Gastrocnemius medialis (tissue), 4 donors: Measurements from ENCODE around the gene FBXO28.

Source experiments
- CTCF ChIP-seq, 5 experiments: fragments of 450-650 bp in 3 of 5; fragments of 200-600 bp in 2 of 5; sonication (generic) in 2 of 5; IDR thresholded peaks in 4 of 5; conservative IDR thresholded peaks in 1 of 5; 1 replicate in 4 of 5; 2 replicates in 1 of 5; pipeline ENCODE4 v1.5.1; 2016 to 2019; ENCODE audit warnings: antibody characterized with exemption in 5 of 5, mild to moderate bottlenecking in 3 of 5, moderate library complexity in 3 of 5
- POLR2A ChIP-seq, 2 donors: fragments of 450-650 bp; IDR thresholded peaks; one replicate each; pipeline ENCODE4 v1.6.1; 2017; ENCODE audit warnings: antibody characterized with exemption in 2 of 2, mild to moderate bottlenecking in 2 of 2, moderate library complexity in 2 of 2

- TF ChIP-seq POLR2A (IDR thresholded peaks at IDR 0.05): no peak
- TF ChIP-seq CTCF (IDR thresholded peaks at IDR 0.05 in 4 of 5, conservative IDR thresholded peaks at IDR 0.05 in 1 of 5): no peak
Observed at GRCh38 chr1:224177356-224177999, 63.6 kb downstream of the FBXO28 start.
